PC-9 (cell line): ENCODE data around the gene SOCS1. TPM values are rescaled to one million over a fixed set of nuclear protein-coding genes. Genes with fewer than 3 reads are reported as not detected.

ENCODE experiments used
- BruUV-seq: library from RNA; stranded (reverse); fragments of 400-500 nt; replicated peaks from 2 replicates; lab custom pipeline; 2021; lab: Mats Ljungman, UMichigan
- CTCF ChIA-PET: fragments of 300-600 bp; sonication (Branson Sonifier 250); formaldehyde crosslinking; loops from one replicate; lab custom pipeline; 2022; ENCODE audit warnings: antibody characterized with exemption; lab: Charles Lee
- POLR2A ChIA-PET: fragments of 300-600 bp; sonication (Branson Sonifier 250); formaldehyde crosslinking; loops from one replicate; lab custom pipeline; 2022; ENCODE audit warnings: antibody characterized with exemption; ENCODE audit not compliant: unreplicated experiment; lab: Charles Lee
- DNase-seq, 2 experiments: peaks; one replicate each; pipeline versions ENCODE4 v3.0.0 to v3.0.0-alpha.2; 2015 to 2022; ENCODE audit warnings: mixed read lengths in 1 of 2
- H2AFZ ChIP-seq: fragments of 200-600 bp; sonication (generic); 2 replicates; pipeline ENCODE4 v1.8.1; 2017; ENCODE audit warnings: antibody characterized with exemption
- H3F3A ChIP-seq: fragments of 200-600 bp; sonication (generic); 2 replicates; pipeline ENCODE4 v1.8.1; 2017; ENCODE audit warnings: antibody characterized with exemption, mild to moderate bottlenecking, low read depth; ENCODE audit not compliant: insufficient read depth
- H3K27ac ChIP-seq: fragments of 200-600 bp; sonication (generic); 2 replicates; pipeline ENCODE4 v1.6.1; 2016; ENCODE audit warnings: mixed run types
- H3K27me3 ChIP-seq: fragments of 200-600 bp; sonication (generic); 2 replicates; pipeline ENCODE4 v1.6.1; 2016; ENCODE audit warnings: low read depth, mixed run types; ENCODE audit not compliant: insufficient read depth
- H3K36me3 ChIP-seq: fragments of 200-600 bp; sonication (generic); 2 replicates; pipeline ENCODE4 v1.6.1; 2016; ENCODE audit warnings: low read depth, mixed run types
- H3K4me1 ChIP-seq: fragments of 200-600 bp; sonication (generic); replicated peaks from 2 replicates; pipeline ENCODE4 v1.6.1; 2016; ENCODE audit warnings: mixed run types; ENCODE audit not compliant: insufficient read depth
- H3K4me2 ChIP-seq: fragments of 200-600 bp; sonication (generic); 2 replicates; pipeline ENCODE4 v1.6.1; 2017; ENCODE audit warnings: mixed run types
- H3K4me3 ChIP-seq: fragments of 200-600 bp; sonication (generic); 2 replicates; pipeline ENCODE4 v1.6.1; 2016; ENCODE audit warnings: mixed run types
- H3K79me2 ChIP-seq: fragments of 200-600 bp; sonication (generic); 2 replicates; pipeline ENCODE4 v1.6.1; 2017; ENCODE audit warnings: low read depth, mixed run types
- H3K9me2 ChIP-seq: fragments of 200-600 bp; sonication (generic); 2 replicates; pipeline ENCODE4 v1.8.1; 2017; ENCODE audit warnings: mild to moderate bottlenecking; ENCODE audit not compliant: insufficient read depth
- H3K9me3 ChIP-seq: fragments of 200-600 bp; sonication (generic); 2 replicates; pipeline ENCODE4 v1.8.1; 2016; ENCODE audit warnings: low read depth; ENCODE audit not compliant: insufficient read depth
- H4K20me1 ChIP-seq: fragments of 200-600 bp; sonication (generic); 2 replicates; pipeline ENCODE4 v1.8.1; 2017; ENCODE audit not compliant: insufficient read depth
- CTCF ChIP-seq: fragments of 200-600 bp; sonication (generic); conservative IDR thresholded peaks from 2 replicates; pipeline ENCODE4 v1.6.1; 2017; ENCODE audit warnings: mixed run types, antibody characterized with exemption, mild to moderate bottlenecking, moderate library complexity
- EZH2 ChIP-seq: fragments of 200-600 bp; sonication (generic); IDR thresholded peaks from 2 replicates; pipeline ENCODE4 v1.8.0; 2017; ENCODE audit warnings: antibody characterized with exemption, low read depth
- intact Hi-C: fragments of 100-400 bp; cut with micrococcal nuclease; formaldehyde crosslinking; loops from one replicate; pipeline ENCODE4 v1.10.0; 2022; ENCODE audit not compliant: unreplicated experiment
- total RNA-seq: library from RNA; stranded (reverse); gene quantifications from 2 replicates; pipeline ENCODE4 v1.2.3, GENCODE V29; 2021

Gene SOCS1
- total RNA-seq, 1 experiment from 2014 or later = 4.6 TPM

GRCh38 chr16:11250786-11251524, 5.0 kb downstream of the SOCS1 start:
- DNase-seq = no peak
- Histone ChIP-seq H3K4me1 (peaks cover 13% of the 10 kb centered on the region; the same call in 1 of the 2 replicates), H3K9me3 (no peaks in the 10 kb centered on the region), H3K4me3 (no peak overlapping the region), H3K36me3 (no peaks in the 10 kb centered on the region), H3F3A (no peaks in the 10 kb centered on the region; the same call in 1 of the 2 replicates), H3K27ac (no peak overlapping the region), H4K20me1 (no peaks in the 10 kb centered on the region), H3K79me2 (no peaks in the 10 kb centered on the region), H3K9me2 (no peaks in the 10 kb centered on the region), H3K27me3 (no peaks in the 10 kb centered on the region), H2AFZ (no peak overlapping the region), H3K4me2 (no peak overlapping the region)
- POLR2A ChIA-PET = no interaction called here
- intact Hi-C loops = loop anchor here (10.0 kb wide), 1 partner anchor 196 kb away; no protein-coding TSS in a partner anchor
- BruUV-seq = no TSS peak
- TF ChIP-seq CTCF (no peak), EZH2 (no peak)
- CTCF ChIA-PET = no interaction called here

GRCh38 chr16:11250091-11250785, 5.8 kb downstream of the SOCS1 start:
- no peaks in the 10 kb centered on the region for H4K20me1 ChIP-seq
- no peaks in the 10 kb centered on the region for H3K9me3 ChIP-seq
- BruUV-seq = no TSS peak
- no peaks in the 10 kb centered on the region for H3K36me3 ChIP-seq
- no peak overlapping the region for H2AFZ ChIP-seq
- intact Hi-C loops = loop anchor here (10.0 kb wide), 1 partner anchor 195 kb away; no protein-coding TSS in a partner anchor
- ChIA-PET POLR2A (no interaction called here), CTCF (interaction anchor here (0.6 kb wide), 1 partner anchor 264 kb away, joined by 3 read pairs; no protein-coding TSS in a partner anchor)
- no peak overlapping the region for H3K4me2 ChIP-seq
- TF ChIP-seq EZH2 (no peak), CTCF (no peak)
- peaks cover 13% of the 10 kb centered on the region; the same call in 1 of the 2 replicates for H3K4me1 ChIP-seq
- H3K27ac ChIP-seq = no peak overlapping the region
- peak; percentile 44 to 53 for DNase-seq
- no peaks in the 10 kb centered on the region; the same call in 1 of the 2 replicates for H3F3A ChIP-seq
- no peaks in the 10 kb centered on the region for H3K9me2 ChIP-seq
- no peaks in the 10 kb centered on the region for H3K27me3 ChIP-seq
- H3K4me3 ChIP-seq = no peak overlapping the region
- H3K79me2 ChIP-seq = no peaks in the 10 kb centered on the region

- peaks cover 10% of the 10 kb centered on the region; the same call in 1 of the 2 replicates for H3K4me1 ChIP-seq
- no peak overlapping the region for H3K27ac ChIP-seq
- no peaks in the 10 kb centered on the region; the same call in 1 of the 2 replicates for H3F3A ChIP-seq
- no peak for DNase-seq
- no peaks in the 10 kb centered on the region for H3K27me3 ChIP-seq
- H3K9me3 ChIP-seq = no peaks in the 10 kb centered on the region
- H3K4me2 ChIP-seq = no peak overlapping the region
- H3K79me2 ChIP-seq = no peaks in the 10 kb centered on the region
- no peak for TF ChIP-seq CTCF
- TF ChIP-seq EZH2 = no peak
- H3K4me3 ChIP-seq = no peak overlapping the region
- intact Hi-C loops = loop anchor here (10.0 kb wide), 1 partner anchor 195 kb away; no protein-coding TSS in a partner anchor
- H4K20me1 ChIP-seq = no peaks in the 10 kb centered on the region
- ChIA-PET CTCF (no interaction called here), POLR2A (no interaction called here)
- H3K36me3 ChIP-seq = no peaks in the 10 kb centered on the region
- no peak overlapping the region for H2AFZ ChIP-seq
- no TSS peak for BruUV-seq
- no peaks in the 10 kb centered on the region for H3K9me2 ChIP-seq
Measured at GRCh38 chr16:11249233-11250061, 6.6 kb downstream of the SOCS1 start.
